Thoracic aorta (tissue), 2 donors: ENCODE results near the gene DNTT. TPM values are rescaled to one million over a fixed set of nuclear protein-coding genes. Genes with fewer than 3 reads are reported as not detected.
"Not testable (repeated sequence)": the region's sequence is repeated elsewhere in the genome, so short reads cannot be mapped to it uniquely, and the experiment has no call there.

Experiments
- ATAC-seq: fragments of 150-250 bp; one replicate; pipeline ENCODE4 v1.8.0; 2017; ENCODE audit warnings: low read depth; ENCODE audit not compliant: insufficient number of reproducible peaks, low FRiP score
- DNase-seq: peaks from one replicate; pipeline ENCODE4 v3.0.0-alpha.2; 2020; ENCODE audit warnings: low spot score
- H3K27ac ChIP-seq, 2 donors: fragments of 200-600 bp; sonication (generic); 1 replicate in 1 of 2; 2 replicates in 1 of 2; pipeline ENCODE4 v1.5.1; 2016; ENCODE audit warnings: mild to moderate bottlenecking in 2 of 2, moderate library complexity in 2 of 2
- H3K27me3 ChIP-seq: fragments of 200-600 bp; sonication (generic); replicated peaks from 2 replicates; pipeline ENCODE4 v1.6.0; 2016; ENCODE audit warnings: mild to moderate bottlenecking; ENCODE audit not compliant: insufficient read depth
- H3K36me3 ChIP-seq: fragments of 200-600 bp; sonication (generic); one replicate; pipeline ENCODE4 v1.5.1; 2016
- H3K4me1 ChIP-seq, 2 donors: fragments of 200-600 bp; sonication (generic); 1 replicate in 1 of 2; 2 replicates in 1 of 2; pipeline versions ENCODE4 v1.5.1 to v1.6.0; 2016; ENCODE audit warnings: low read depth in 2 of 2, mild to moderate bottlenecking in 1 of 2; ENCODE audit not compliant: control insufficient read depth in 1 of 2
- H3K4me3 ChIP-seq: fragments of 200-600 bp; sonication (generic); 2 replicates; pipeline ENCODE4 v1.5.1; 2016; ENCODE audit warnings: mild to moderate bottlenecking
- H3K9me3 ChIP-seq: fragments of 200-600 bp; sonication (generic); 2 replicates; pipeline ENCODE4 v1.5.1; 2016
- CTCF ChIP-seq: fragments of 200-600 bp; sonication (generic); IDR thresholded peaks from one replicate; pipeline ENCODE4 v1.5.1; 2019; ENCODE audit warnings: antibody characterized with exemption
- total RNA-seq, 2 donors: library from RNA; depleted of rRNA; stranded (reverse); fragments of >200 nt; gene quantifications; one replicate each; pipeline versions ENCODE4 v1.1.0 to v1.2.3, GENCODE V29; 2016

Gene DNTT
- total RNA-seq, 2 donors from 2014 or later: not detected

- Histone ChIP-seq H3K27ac (no peak overlapping the region), H3K36me3 (no peaks in the 10 kb centered on the region), H3K4me1 (peaks cover 8 to 17% of the 10 kb centered on the region in 2 donors), H3K4me3 (no peak overlapping the region), H3K27me3 (no peaks in the 10 kb centered on the region), H3K9me3 (no peaks in the 10 kb centered on the region)
- no peak for TF ChIP-seq CTCF
- DNase-seq: no peak
- no peak for ATAC-seq
Measured at GRCh38 chr10:96306516-96306915, 2.3 kb downstream of the DNTT start.

- H3K9me3 ChIP-seq, H3K36me3 ChIP-seq, DNase-seq, H3K4me3 ChIP-seq, H3K27ac ChIP-seq, ATAC-seq, H3K27me3 ChIP-seq: not testable (repeated sequence)
- H3K4me1 ChIP-seq: peaks cover 8 to 17% of the 10 kb centered on the region in 2 donors
Measured at GRCh38 chr10:96308854-96309253, 4.6 kb downstream of the DNTT start.

GRCh38 chr10:96309628-96310320, 5.5 kb downstream of the DNTT start:
- TF ChIP-seq CTCF: no peak
- no peak for ATAC-seq
- no peaks in the 10 kb centered on the region for H3K9me3 ChIP-seq

GRCh38 chr10:96310321-96310669, 6.1 kb downstream of the DNTT start:
- Histone ChIP-seq H3K4me1 (peaks cover 8 to 17% of the 10 kb centered on the region in 2 donors), H3K27me3 (no peaks in the 10 kb centered on the region), H3K4me3 (no peak overlapping the region), H3K36me3 (no peaks in the 10 kb centered on the region), H3K9me3 (no peaks in the 10 kb centered on the region), H3K27ac (no peak overlapping the region)
- ATAC-seq: no peak
- TF ChIP-seq CTCF: no peak
- DNase-seq: no peak

More at GRCh38 chr10:96309628-96310320, 5.5 kb downstream of the DNTT start:
- Histone ChIP-seq H3K4me1 (peaks cover 8 to 17% of the 10 kb centered on the region in 2 donors), H3K27me3 (no peaks in the 10 kb centered on the region), H3K36me3 (no peaks in the 10 kb centered on the region), H3K4me3 (no peak overlapping the region), H3K27ac (no peak overlapping the region)
- DNase-seq: no peak

- Histone ChIP-seq H3K4me1 (peaks cover 8 to 17% of the 10 kb centered on the region in 2 donors), H3K27ac (no peak overlapping the region), H3K4me3 (no peak overlapping the region), H3K27me3 (no peaks in the 10 kb centered on the region), H3K9me3 (no peaks in the 10 kb centered on the region), H3K36me3 (no peaks in the 10 kb centered on the region)
- DNase-seq (no peak), ATAC-seq (no peak)
- no peak for TF ChIP-seq CTCF
Measured at GRCh38 chr10:96311180-96311715, 7.0 kb downstream of the DNTT start.
